Measurements from ENCODE around the gene NT5E.

The NT5E gene

DNA sequence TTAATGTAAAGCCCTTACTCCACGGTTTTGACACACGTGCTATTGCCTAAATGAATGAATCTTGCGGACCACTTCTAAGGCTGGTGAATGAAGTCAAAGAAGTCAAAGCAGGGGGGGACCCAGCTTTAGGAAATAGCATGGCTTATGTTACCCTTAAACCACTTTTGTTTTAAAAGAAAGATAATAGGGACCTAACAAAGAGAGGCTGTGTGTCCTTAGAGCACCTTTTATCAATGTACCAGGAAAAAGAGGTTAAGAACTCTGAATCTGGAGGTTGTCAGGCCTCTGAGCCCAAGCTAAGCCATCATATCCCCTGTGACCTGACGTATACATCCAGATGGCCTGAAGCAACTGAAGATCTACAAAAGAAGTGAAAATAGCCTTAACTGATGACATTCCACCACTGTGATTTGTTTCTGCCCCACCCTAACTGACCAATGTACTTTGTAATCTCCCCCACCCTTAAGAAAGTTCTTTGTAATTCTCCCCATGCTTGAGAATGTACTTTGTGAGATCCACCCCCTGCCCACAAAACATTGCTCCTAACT is 45.8 kb upstream of the NT5E start:
- ATAC-seq = peak; percentile 3

DNA sequence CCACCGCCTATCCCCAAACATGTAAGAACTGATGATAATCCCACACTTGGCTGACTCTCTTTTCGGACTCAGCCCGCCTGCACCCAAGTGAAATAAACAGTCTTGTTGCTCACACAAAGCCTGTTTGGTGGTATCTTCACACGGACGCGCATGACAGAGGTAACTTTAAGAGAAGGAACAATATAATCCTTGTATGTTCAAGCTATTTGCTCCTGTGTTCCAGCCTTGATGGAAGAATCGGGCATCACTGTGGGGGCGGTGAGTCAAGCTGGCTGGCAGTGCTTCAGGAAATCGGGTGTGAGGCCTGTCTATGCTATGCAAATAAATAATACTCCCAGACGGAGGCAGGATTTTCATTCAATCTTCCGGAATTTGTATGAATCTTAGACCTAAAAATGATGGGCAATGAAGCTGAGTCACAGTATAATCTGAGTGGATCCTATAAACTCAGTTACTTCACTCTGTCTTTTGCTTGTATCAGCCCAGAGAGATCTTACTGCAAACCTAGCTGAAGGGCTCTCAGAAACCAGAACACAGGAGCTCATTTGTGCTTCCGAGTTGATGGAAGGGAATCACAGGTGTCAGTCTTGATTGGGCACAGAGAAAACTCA is 45.2 kb upstream of the NT5E start:
- ATAC-seq = peak; percentile 75
- TF ChIP-seq ZNF565 (CRISPR knock-in tag; conservative IDR thresholded peaks at IDR 0.05; ENCODE audit: low read depth) = no peak
- TF ChIP-seq ZC3H10 (CRISPR knock-in tag; IDR thresholded peaks at IDR 0.05) = no peak
- TF ChIP-seq RARB (CRISPR knock-in tag; IDR thresholded peaks at IDR 0.05) = no peak
- TF ChIP-seq BACH2 (CRISPR knock-in tag; IDR thresholded peaks at IDR 0.05; ENCODE audit: borderline replicate concordance) = no peak
- TF ChIP-seq SNAI2 (CRISPR knock-in tag; IDR thresholded peaks at IDR 0.05) = no peak
- TF ChIP-seq, protein P1, sequence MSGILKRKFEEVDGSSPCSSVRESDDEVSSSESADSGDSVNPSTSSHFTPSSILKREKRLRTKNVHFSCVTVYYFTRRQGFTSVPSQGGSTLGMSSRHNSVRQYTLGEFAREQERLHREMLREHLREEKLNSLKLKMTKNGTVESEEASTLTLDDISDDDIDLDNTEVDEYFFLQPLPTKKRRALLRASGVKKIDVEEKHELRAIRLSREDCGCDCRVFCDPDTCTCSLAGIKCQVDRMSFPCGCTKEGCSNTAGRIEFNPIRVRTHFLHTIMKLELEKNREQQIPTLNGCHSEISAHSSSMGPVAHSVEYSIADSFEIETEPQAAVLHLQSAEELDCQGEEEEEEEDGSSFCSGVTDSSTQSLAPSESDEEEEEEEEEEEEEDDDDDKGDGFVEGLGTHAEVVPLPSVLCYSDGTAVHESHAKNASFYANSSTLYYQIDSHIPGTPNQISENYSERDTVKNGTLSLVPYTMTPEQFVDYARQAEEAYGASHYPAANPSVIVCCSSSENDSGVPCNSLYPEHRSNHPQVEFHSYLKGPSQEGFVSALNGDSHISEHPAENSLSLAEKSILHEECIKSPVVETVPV (CRISPR knock-in tag; IDR thresholded peaks at IDR 0.05) = no peak
- TF ChIP-seq PPARA (CRISPR knock-in tag; IDR thresholded peaks at IDR 0.05; ENCODE audit: borderline replicate concordance) = no peak
- no peak for TF ChIP-seq ISL1 (CRISPR knock-in tag; IDR thresholded peaks at IDR 0.05)
- TF ChIP-seq, protein P2, sequence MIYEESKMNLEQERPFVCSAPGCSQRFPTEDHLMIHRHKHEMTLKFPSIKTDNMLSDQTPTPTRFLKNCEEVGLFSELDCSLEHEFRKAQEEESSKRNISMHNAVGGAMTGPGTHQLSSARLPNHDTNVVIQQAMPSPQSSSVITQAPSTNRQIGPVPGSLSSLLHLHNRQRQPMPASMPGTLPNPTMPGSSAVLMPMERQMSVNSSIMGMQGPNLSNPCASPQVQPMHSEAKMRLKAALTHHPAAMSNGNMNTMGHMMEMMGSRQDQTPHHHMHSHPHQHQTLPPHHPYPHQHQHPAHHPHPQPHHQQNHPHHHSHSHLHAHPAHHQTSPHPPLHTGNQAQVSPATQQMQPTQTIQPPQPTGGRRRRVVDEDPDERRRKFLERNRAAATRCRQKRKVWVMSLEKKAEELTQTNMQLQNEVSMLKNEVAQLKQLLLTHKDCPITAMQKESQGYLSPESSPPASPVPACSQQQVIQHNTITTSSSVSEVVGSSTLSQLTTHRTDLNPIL (CRISPR knock-in tag; IDR thresholded peaks at IDR 0.05; ENCODE audit: low read depth) = no peak
- TF ChIP-seq, protein P3, sequence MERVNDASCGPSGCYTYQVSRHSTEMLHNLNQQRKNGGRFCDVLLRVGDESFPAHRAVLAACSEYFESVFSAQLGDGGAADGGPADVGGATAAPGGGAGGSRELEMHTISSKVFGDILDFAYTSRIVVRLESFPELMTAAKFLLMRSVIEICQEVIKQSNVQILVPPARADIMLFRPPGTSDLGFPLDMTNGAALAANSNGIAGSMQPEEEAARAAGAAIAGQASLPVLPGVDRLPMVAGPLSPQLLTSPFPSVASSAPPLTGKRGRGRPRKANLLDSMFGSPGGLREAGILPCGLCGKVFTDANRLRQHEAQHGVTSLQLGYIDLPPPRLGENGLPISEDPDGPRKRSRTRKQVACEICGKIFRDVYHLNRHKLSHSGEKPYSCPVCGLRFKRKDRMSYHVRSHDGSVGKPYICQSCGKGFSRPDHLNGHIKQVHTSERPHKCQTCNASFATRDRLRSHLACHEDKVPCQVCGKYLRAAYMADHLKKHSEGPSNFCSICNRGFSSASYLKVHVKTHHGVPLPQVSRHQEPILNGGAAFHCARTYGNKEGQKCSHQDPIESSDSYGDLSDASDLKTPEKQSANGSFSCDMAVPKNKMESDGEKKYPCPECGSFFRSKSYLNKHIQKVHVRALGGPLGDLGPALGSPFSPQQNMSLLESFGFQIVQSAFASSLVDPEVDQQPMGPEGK (CRISPR knock-in tag; IDR thresholded peaks at IDR 0.05; ENCODE audit: borderline replicate concordance) = no peak
- TF ChIP-seq OSR1 (CRISPR knock-in tag; IDR thresholded peaks at IDR 0.05) = no peak

DNA sequence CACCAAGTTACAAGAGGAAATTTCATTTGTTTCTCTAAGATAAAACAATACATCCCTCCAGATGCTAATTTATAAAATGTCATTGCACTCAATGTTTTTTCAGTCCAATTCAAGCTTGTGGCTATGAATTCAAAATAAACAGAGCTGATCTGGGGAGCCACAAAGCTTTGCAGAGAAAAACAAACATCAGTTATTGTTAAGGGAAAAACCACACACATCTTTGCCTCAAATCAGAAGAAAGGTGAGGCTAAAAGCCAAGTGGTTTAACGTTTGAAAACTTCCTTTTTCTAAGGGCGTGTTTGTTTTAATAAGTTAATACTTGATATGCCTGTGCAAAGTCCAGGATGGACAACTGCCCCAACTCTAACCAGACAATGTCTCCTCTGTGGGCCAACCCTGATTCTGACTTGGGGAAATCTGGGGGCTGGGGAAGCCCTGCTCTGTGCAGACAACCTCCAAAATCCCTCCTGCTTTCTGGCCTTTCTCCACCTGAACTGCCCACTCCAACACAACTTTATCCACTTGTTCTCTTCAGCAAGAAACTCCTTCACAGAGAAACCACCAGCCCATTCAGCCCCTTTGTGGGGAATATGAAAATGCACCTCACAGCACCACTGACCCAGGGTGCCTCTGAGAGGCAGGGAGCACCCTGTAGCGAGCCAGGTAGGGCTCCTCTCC is 44.6 kb upstream of the NT5E start:
- ATAC-seq = peak; percentile 15
- no peak for TF ChIP-seq ZNF565 (CRISPR knock-in tag; conservative IDR thresholded peaks at IDR 0.05; ENCODE audit: low read depth)
- TF ChIP-seq ZC3H10 (CRISPR knock-in tag; IDR thresholded peaks at IDR 0.05) = no peak
- TF ChIP-seq ZFP30 (CRISPR knock-in tag; IDR thresholded peaks at IDR 0.05) = no peak
- no peak for TF ChIP-seq ZNF70 (CRISPR knock-in tag; IDR thresholded peaks at IDR 0.05)
- no peak for TF ChIP-seq TCF4 (CRISPR knock-in tag; IDR thresholded peaks at IDR 0.05; ENCODE audit: borderline replicate concordance)
- TF ChIP-seq, protein P1 (CRISPR knock-in tag; IDR thresholded peaks at IDR 0.05) = no peak
- TF ChIP-seq BACH2 (CRISPR knock-in tag; IDR thresholded peaks at IDR 0.05; ENCODE audit: borderline replicate concordance) = no peak
- no peak for TF ChIP-seq CSDC2 (CRISPR knock-in tag; IDR thresholded peaks at IDR 0.05)
- TF ChIP-seq PPARA (CRISPR knock-in tag; IDR thresholded peaks at IDR 0.05; ENCODE audit: borderline replicate concordance) = no peak
- TF ChIP-seq, protein P4, sequence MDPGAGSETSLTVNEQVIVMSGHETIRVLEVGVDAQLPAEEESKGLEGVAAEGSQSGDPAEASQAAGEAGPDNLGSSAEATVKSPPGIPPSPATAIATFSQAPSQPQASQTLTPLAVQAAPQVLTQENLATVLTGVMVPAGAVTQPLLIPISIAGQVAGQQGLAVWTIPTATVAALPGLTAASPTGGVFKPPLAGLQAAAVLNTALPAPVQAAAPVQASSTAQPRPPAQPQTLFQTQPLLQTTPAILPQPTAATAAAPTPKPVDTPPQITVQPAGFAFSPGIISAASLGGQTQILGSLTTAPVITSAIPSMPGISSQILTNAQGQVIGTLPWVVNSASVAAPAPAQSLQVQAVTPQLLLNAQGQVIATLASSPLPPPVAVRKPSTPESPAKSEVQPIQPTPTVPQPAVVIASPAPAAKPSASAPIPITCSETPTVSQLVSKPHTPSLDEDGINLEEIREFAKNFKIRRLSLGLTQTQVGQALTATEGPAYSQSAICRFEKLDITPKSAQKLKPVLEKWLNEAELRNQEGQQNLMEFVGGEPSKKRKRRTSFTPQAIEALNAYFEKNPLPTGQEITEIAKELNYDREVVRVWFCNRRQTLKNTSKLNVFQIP (CRISPR knock-in tag; IDR thresholded peaks at IDR 0.05; ENCODE audit: borderline replicate concordance, low read depth) = no peak
- TF ChIP-seq ARNTL (CRISPR knock-in tag; IDR thresholded peaks at IDR 0.05; ENCODE audit: borderline replicate concordance, low read depth) = no peak
- TF ChIP-seq, protein P2 (CRISPR knock-in tag; IDR thresholded peaks at IDR 0.05; ENCODE audit: low read depth) = no peak
- no peak for TF ChIP-seq ESRRG (CRISPR knock-in tag; IDR thresholded peaks at IDR 0.05)
- TF ChIP-seq OSR1 (CRISPR knock-in tag; IDR thresholded peaks at IDR 0.05) = no peak
